NCI-H69 (cell line): ENCODE data around the gene ZP1.
A peak's percentile ranks its signal among the peaks of the same experiment; 100 is the strongest.

Experiments used
- DNase-seq: peaks from one replicate; lab custom pipeline; 2025; lab: John Stamatoyannopoulos, UW

The ZP1 gene

GRCh38 chr11:60910281-60910687 lies 42.9 kb downstream of the ZP1 start:
- DNase-seq, result no peak

GRCh38 chr11:60910711-60911380 lies 43.5 kb downstream of the ZP1 start:
- no peak for DNase-seq

- peak; percentile 26 for DNase-seq
Observed at GRCh38 chr11:60912223-60912850, 45.0 kb downstream of the ZP1 start.

- DNase-seq, result no peak
Observed at GRCh38 chr11:60912851-60913528, 45.6 kb downstream of the ZP1 start.

GRCh38 chr11:60913793-60914632 lies 46.7 kb downstream of the ZP1 start, which contains the start of gene TMEM109:
Gene TMEM109, plus strand, starts transcription at chr11:60914158. Its CDS starts 5,536 bp downstream, at chr11:60919694.
- peak; percentile 97 for DNase-seq

- peak; percentile 70 for DNase-seq
Observed at GRCh38 chr11:60914633-60915247, 47.4 kb downstream of the ZP1 start.

GRCh38 chr11:60915248-60915914 lies 48.0 kb downstream of the ZP1 start:
- DNase-seq, result peak; percentile 31

- peak; percentile 42 for DNase-seq
Observed at GRCh38 chr11:60916669-60917206, 49.4 kb downstream of the ZP1 start.

GRCh38 chr11:60917267-60917666 lies 49.9 kb downstream of the ZP1 start:
- DNase-seq, result no peak

- no peak for DNase-seq
Observed at GRCh38 chr11:60918251-60918938, 51.1 kb downstream of the ZP1 start.

GRCh38 chr11:60918939-60919265 lies 51.6 kb downstream of the ZP1 start:
- DNase-seq, result no peak

GRCh38 chr11:60919320-60919719 lies 52.0 kb downstream of the ZP1 start:
- DNase-seq, result no peak

GRCh38 chr11:60919956-60920355 lies 52.6 kb downstream of the ZP1 start:
- no peak for DNase-seq

- DNase-seq, result no peak
Observed at GRCh38 chr11:60921259-60921658, 53.9 kb downstream of the ZP1 start.

GRCh38 chr11:60921777-60922335 lies 54.5 kb downstream of the ZP1 start:
- DNase-seq, result no peak

GRCh38 chr11:60922906-60923305 lies 55.6 kb downstream of the ZP1 start:
- no peak for DNase-seq

- peak; percentile 23 for DNase-seq
Observed at GRCh38 chr11:60923326-60923725, 56.0 kb downstream of the ZP1 start.

- no peak for DNase-seq
Observed at GRCh38 chr11:60923800-60924109, 56.4 kb downstream of the ZP1 start.

GRCh38 chr11:60924110-60924905 lies 57.0 kb downstream of the ZP1 start, which contains the start of gene TMEM132A:
Gene TMEM132A, plus strand, starts transcription at chr11:60924460. Its CDS starts 174 bp downstream, at chr11:60924634.
- peak; percentile 92 for DNase-seq
